GM13976 (cell line): Measurements from ENCODE around the gene MUC21.
"Not testable (repeated sequence)": the region's sequence is repeated elsewhere in the genome, so short reads cannot be mapped to it uniquely, and the experiment has no call there.

Experiments used
- DNase-seq: peaks from one replicate; pipeline ENCODE4 v3.0.0; 2012; ENCODE audit warnings: low spot score
- in situ Hi-C: fragments of 300-500 bp; cut with MboI; formaldehyde crosslinking; loops from one replicate; pipeline ENCODE4 v1.12.0; 2022; ENCODE audit warnings: low sequenced_read_pairs, mixed read lengths, inconsistent platforms; ENCODE audit not compliant: unreplicated experiment
- TF ChIP-seq, protein P1 (sequence below): IDR thresholded peaks from 2 replicates; pipeline ENCODE4 v1.5.1; 2012; ENCODE audit warnings: borderline replicate concordance, mild to moderate bottlenecking; ENCODE audit not compliant: insufficient read depth; ENCODE audit errors: extremely low read depth, missing control alignments, control extremely low read depth

Gene MUC21

GRCh38 chr6:30990422-30991086 lies 7.0 kb downstream of the MUC21 start:
- in situ Hi-C loops, result no loop called here
- TF ChIP-seq, protein P1, sequence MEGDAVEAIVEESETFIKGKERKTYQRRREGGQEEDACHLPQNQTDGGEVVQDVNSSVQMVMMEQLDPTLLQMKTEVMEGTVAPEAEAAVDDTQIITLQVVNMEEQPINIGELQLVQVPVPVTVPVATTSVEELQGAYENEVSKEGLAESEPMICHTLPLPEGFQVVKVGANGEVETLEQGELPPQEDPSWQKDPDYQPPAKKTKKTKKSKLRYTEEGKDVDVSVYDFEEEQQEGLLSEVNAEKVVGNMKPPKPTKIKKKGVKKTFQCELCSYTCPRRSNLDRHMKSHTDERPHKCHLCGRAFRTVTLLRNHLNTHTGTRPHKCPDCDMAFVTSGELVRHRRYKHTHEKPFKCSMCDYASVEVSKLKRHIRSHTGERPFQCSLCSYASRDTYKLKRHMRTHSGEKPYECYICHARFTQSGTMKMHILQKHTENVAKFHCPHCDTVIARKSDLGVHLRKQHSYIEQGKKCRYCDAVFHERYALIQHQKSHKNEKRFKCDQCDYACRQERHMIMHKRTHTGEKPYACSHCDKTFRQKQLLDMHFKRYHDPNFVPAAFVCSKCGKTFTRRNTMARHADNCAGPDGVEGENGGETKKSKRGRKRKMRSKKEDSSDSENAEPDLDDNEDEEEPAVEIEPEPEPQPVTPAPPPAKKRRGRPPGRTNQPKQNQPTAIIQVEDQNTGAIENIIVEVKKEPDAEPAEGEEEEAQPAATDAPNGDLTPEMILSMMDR, result no peak
- DNase-seq, result no peak

GRCh38 chr6:30991891-30992290 lies 8.4 kb downstream of the MUC21 start:
- DNase-seq, result no peak
- in situ Hi-C loops, result no loop called here
- TF ChIP-seq, protein P1, result no peak

- no peak for DNase-seq
- in situ Hi-C loops, result no loop called here
- TF ChIP-seq, protein P1, result no peak
Measured at GRCh38 chr6:30997301-30997700, 13.8 kb downstream of the MUC21 start.

- DNase-seq, result no peak
- TF ChIP-seq, protein P1, result no peak
- in situ Hi-C loops, result no loop called here
Measured at GRCh38 chr6:30998785-30999184, 15.3 kb downstream of the MUC21 start.

DNA sequence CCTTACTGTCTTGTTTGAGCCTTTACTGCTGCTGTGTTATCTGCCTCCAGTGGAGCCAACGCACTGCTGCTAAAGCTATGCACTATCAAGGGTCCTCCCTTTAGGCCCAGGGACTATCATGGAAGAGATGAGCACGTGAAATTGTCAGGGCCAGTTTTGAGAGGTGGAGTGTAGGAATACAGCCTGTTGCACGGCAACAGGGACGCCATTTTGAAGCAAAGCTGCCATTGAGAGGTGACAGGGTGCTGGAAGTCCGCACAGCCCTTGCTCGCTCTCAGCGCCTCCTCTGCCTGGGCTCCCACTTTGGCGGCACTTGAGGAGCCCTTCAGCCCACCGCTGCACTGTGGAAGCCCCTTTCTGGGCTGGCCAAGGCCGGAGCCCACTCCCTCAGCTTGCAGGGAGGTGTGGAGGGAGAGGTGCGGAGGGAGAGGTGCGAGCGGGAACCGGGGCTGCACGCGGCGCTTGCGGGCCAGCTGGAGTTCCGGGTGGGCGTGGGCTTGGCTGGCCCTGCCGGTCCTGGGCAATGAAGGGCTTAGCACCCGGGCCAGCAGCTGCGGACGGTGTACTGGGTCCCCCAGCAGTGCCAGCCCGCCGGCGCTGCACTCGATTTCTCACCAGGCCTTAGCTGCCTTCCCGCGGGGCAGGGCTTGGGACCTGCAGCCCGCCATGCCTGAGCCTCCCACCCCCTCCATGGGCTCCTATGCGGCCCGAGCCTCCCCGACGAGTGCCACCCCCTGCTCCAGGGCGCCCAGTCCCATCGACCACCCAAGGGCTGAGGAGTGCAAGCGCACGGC lies 16.7 kb downstream of the MUC21 start:
- DNase-seq, in situ Hi-C loops: not testable (repeated sequence)

DNA sequence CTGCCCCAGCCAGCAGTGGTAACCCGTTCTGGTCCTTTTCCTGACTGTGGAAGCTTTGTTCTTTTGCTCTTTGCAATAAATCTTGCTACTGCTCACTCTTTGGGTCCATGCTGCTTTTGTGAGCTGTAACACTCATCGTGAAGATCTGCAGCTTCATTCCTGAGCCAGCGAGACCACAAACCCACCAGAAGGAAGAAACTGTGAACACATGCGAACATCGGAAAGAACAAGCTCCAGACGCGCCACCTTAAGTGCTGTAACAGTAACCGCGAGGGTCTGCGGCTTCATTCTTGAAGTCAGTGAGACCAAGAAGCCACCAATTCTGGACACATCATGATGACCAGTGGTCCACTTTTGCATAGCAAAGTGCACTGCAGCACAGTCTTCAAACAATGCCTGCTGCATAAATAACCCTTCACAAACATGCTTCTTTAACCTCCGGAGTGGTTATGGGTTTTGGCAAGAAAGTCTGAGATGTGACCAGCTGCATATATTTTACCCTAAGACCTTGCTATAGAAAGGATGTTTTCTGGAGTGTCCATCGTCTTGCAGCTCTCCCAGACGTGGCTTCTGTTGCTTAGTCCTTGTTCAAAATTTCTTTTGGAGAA lies 17.9 kb downstream of the MUC21 start:
- in situ Hi-C loops, result no loop called here
- TF ChIP-seq, protein P1, result no peak
- no peak for DNase-seq

DNA sequence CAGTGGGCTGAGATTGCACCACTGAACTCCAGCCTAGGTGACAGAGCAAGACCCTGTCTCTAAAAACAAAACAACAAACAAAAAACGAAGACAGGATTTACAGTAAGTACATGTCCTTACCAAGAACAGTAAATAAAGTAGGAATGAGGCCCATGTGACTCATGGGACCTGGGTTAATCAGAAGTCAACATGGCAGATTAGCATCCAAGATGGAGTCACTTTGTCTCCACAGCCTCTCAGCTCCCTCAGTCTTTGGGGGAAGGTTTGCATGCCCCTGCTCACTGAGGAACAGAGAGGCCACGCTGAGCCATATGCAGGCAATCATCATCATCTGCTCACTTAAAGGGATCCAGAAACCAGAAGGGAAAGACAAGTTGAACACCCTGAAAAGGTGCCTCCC lies 19.0 kb downstream of the MUC21 start:
- TF ChIP-seq, protein P1, result no peak
- DNase-seq, result no peak
- in situ Hi-C loops, result no loop called here
